ENCODE data around the gene ENDOV.

DNA sequence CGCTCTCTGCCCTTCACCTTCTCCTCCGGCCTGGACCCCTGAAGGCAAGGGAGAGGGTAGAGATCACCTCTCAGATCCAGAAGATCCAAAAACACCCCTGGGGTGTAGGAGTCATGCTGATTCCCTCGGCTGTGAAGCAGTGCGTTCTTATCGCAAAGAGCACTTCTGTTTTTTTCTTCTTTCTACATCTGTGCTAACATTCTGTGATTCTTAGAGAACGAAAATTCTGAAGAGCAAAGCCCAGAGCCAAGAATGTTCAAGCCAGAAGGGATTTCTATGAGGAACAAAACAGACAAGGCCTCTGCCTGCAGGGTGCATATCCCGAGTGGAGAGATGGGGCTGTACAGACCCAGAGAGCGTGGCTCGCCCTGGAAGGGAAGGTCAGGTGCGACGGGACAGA, 44.3 kb downstream of the ENDOV start:
- TF ChIP-seq, protein P1, sequence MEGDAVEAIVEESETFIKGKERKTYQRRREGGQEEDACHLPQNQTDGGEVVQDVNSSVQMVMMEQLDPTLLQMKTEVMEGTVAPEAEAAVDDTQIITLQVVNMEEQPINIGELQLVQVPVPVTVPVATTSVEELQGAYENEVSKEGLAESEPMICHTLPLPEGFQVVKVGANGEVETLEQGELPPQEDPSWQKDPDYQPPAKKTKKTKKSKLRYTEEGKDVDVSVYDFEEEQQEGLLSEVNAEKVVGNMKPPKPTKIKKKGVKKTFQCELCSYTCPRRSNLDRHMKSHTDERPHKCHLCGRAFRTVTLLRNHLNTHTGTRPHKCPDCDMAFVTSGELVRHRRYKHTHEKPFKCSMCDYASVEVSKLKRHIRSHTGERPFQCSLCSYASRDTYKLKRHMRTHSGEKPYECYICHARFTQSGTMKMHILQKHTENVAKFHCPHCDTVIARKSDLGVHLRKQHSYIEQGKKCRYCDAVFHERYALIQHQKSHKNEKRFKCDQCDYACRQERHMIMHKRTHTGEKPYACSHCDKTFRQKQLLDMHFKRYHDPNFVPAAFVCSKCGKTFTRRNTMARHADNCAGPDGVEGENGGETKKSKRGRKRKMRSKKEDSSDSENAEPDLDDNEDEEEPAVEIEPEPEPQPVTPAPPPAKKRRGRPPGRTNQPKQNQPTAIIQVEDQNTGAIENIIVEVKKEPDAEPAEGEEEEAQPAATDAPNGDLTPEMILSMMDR (IDR thresholded peaks at IDR 0.05): no peak
- TF ChIP-seq POLR2A (IDR thresholded peaks at IDR 0.05) (no peak), POLR2AphosphoS5 (IDR thresholded peaks at IDR 0.05; ENCODE audit: insufficient read depth in 1 of 2, low read depth in 1 of 2) (no peak)
